GM10847 (cell line): Measurements from ENCODE around the gene GIGYF2.

Source experiments
- POLR2A ChIP-seq: IDR thresholded peaks from 2 replicates; pipeline ENCODE4 v1.6.1; 2011; ENCODE audit not compliant: insufficient read length; ENCODE audit errors: extremely low read depth

GIGYF2 gene

GRCh38 chr2:232873909-232874641 lies 176.9 kb downstream of the GIGYF2 start:
- no peak for TF ChIP-seq POLR2A

GRCh38 chr2:232874677-232875223 lies 177.6 kb downstream of the GIGYF2 start:
- no peak for TF ChIP-seq POLR2A

GRCh38 chr2:232875256-232876121 lies 178.4 kb downstream of the GIGYF2 start:
- no peak for TF ChIP-seq POLR2A

- TF ChIP-seq POLR2A = no peak
These were observed 179.2 kb downstream of the GIGYF2 start for GRCh38 chr2:232876161-232876977.

- no peak for TF ChIP-seq POLR2A
These were observed 179.9 kb downstream of the GIGYF2 start for GRCh38 chr2:232876978-232877441.

- TF ChIP-seq POLR2A = no peak
These were observed 180.9 kb downstream of the GIGYF2 start for GRCh38 chr2:232877940-232878511.

- no peak for TF ChIP-seq POLR2A
These were observed 181.9 kb downstream of the GIGYF2 start for GRCh38 chr2:232878855-232879617.

GRCh38 chr2:232879618-232880494 lies 182.7 kb downstream of the GIGYF2 start:
- no peak for TF ChIP-seq POLR2A

- TF ChIP-seq POLR2A = no peak
These were observed 183.7 kb downstream of the GIGYF2 start for GRCh38 chr2:232880764-232881351.

GRCh38 chr2:232882085-232882484 lies 185.0 kb downstream of the GIGYF2 start:
- TF ChIP-seq POLR2A = no peak

- TF ChIP-seq POLR2A = no peak
These were observed 185.5 kb downstream of the GIGYF2 start for GRCh38 chr2:232882505-232883115.

- TF ChIP-seq POLR2A = no peak
These were observed 186.1 kb downstream of the GIGYF2 start for GRCh38 chr2:232883116-232883721.

- no peak for TF ChIP-seq POLR2A
These were observed 186.9 kb downstream of the GIGYF2 start for GRCh38 chr2:232884001-232884421.
